ENCODE results near the gene CABCOCO1.
A peak's percentile ranks its signal among the peaks of the same experiment; 100 is the strongest.
"Not testable (repeated sequence)": the region's sequence is repeated elsewhere in the genome, so short reads cannot be mapped to it uniquely, and the experiment has no call there.

CABCOCO1 gene

GRCh38 chr10:61719475-61719874 is 56.7 kb downstream of the CABCOCO1 start:
- DNase-seq (ENCODE audit: low read depth) = not testable (repeated sequence)

GRCh38 chr10:61719906-61720305 is 57.2 kb downstream of the CABCOCO1 start:
- DNase-seq (ENCODE audit: low read depth) = no peak

GRCh38 chr10:61721431-61721830 is 58.7 kb downstream of the CABCOCO1 start:
- no peak for DNase-seq (ENCODE audit: low read depth)

GRCh38 chr10:61725221-61725620 is 62.5 kb downstream of the CABCOCO1 start:
- not testable (repeated sequence) for DNase-seq (ENCODE audit: low read depth)

GRCh38 chr10:61729596-61729995 is 66.9 kb downstream of the CABCOCO1 start:
- DNase-seq (ENCODE audit: low read depth) = no peak

- DNase-seq (ENCODE audit: low read depth) = no peak
Measured at GRCh38 chr10:61730671-61731070, 67.9 kb downstream of the CABCOCO1 start.

- DNase-seq (ENCODE audit: low read depth) = no peak
Measured at GRCh38 chr10:61731638-61732037, 68.9 kb downstream of the CABCOCO1 start.

GRCh38 chr10:61732629-61733278 is 70.0 kb downstream of the CABCOCO1 start:
- no peak for DNase-seq (ENCODE audit: low read depth)

- DNase-seq (ENCODE audit: low read depth) = peak; percentile 58
Measured at GRCh38 chr10:61733358-61733940, 70.7 kb downstream of the CABCOCO1 start.

- DNase-seq (ENCODE audit: low read depth) = no peak
Measured at GRCh38 chr10:61735882-61736281, 73.2 kb downstream of the CABCOCO1 start.

GRCh38 chr10:61737455-61737854 is 74.7 kb downstream of the CABCOCO1 start:
- not testable (repeated sequence) for DNase-seq (ENCODE audit: low read depth)

GRCh38 chr10:61742812-61743211 is 80.1 kb downstream of the CABCOCO1 start:
- no peak for DNase-seq (ENCODE audit: low read depth)

GRCh38 chr10:61744469-61744868 is 81.7 kb downstream of the CABCOCO1 start:
- no peak for DNase-seq (ENCODE audit: low read depth)

- no peak for DNase-seq (ENCODE audit: low read depth)
Measured at GRCh38 chr10:61746377-61746776, 83.6 kb downstream of the CABCOCO1 start.

GRCh38 chr10:61747307-61747706 is 84.6 kb downstream of the CABCOCO1 start:
- DNase-seq (ENCODE audit: low read depth) = peak; percentile 44

- no peak for DNase-seq (ENCODE audit: low read depth)
Measured at GRCh38 chr10:61749291-61749690, 86.6 kb downstream of the CABCOCO1 start.

- DNase-seq (ENCODE audit: low read depth) = peak; percentile 78
Measured at GRCh38 chr10:61750943-61751471, 88.3 kb downstream of the CABCOCO1 start.

- DNase-seq (ENCODE audit: low read depth) = no peak
Measured at GRCh38 chr10:61751599-61751998, 88.9 kb downstream of the CABCOCO1 start.

GRCh38 chr10:61752111-61753011 is 89.6 kb downstream of the CABCOCO1 start:
- peak; percentile 38 for DNase-seq (ENCODE audit: low read depth)

GRCh38 chr10:61753453-61753852 is 90.7 kb downstream of the CABCOCO1 start:
- no peak for DNase-seq (ENCODE audit: low read depth)

- no peak for DNase-seq (ENCODE audit: low read depth)
Measured at GRCh38 chr10:61754587-61755550, 92.1 kb downstream of the CABCOCO1 start.
